GM12891 (cell line): ENCODE measurements around the gene SPATA21.

ENCODE experiments used
- PAX5 ChIP-seq: IDR thresholded peaks from 2 replicates; pipeline ENCODE4 v1.6.1; 2011; ENCODE audit warnings: low read length, moderate library complexity, mild to moderate bottlenecking; ENCODE audit not compliant: insufficient read depth, severe bottlenecking
- POLR2A ChIP-seq: IDR thresholded peaks from 2 replicates; pipeline ENCODE4 v1.6.1; 2011; ENCODE audit warnings: low read depth, low read length, control low read depth
- POLR2AphosphoS5 ChIP-seq: IDR thresholded peaks from 2 replicates; pipeline ENCODE4 v1.6.1; 2011; ENCODE audit warnings: low read depth, low read length, control low read depth
- TAF1 ChIP-seq: IDR thresholded peaks from 2 replicates; pipeline ENCODE4 v1.6.1; 2011; ENCODE audit warnings: low read depth, low read length, control low read depth

- TF ChIP-seq POLR2AphosphoS5 (no peak), POLR2A (no peak), PAX5 (no peak), TAF1 (no peak)
Measured at GRCh38 chr1:16440131-16440469, 2.9 kb upstream of the SPATA21 start.
